HG03175 (cell line): ENCODE results near the gene LENG8.
"Not testable (repeated sequence)": the region's sequence is repeated elsewhere in the genome, so short reads cannot be mapped to it uniquely, and the experiment has no call there.

Source experiments
- ATAC-seq: cut with Tn5 transposase; IDR thresholded peaks from one replicate; pipeline ENCODE4 v1.9.1; 2021; ENCODE audit warnings: mild to moderate bottlenecking, moderate library complexity; ENCODE audit not compliant: unreplicated experiment

Gene LENG8

GRCh38 chr19:54478677-54479266 lies 29.8 kb downstream of the LENG8 start:
- no peak for ATAC-seq

- no peak for ATAC-seq
These were observed 31.1 kb downstream of the LENG8 start for GRCh38 chr19:54480051-54480450.

GRCh38 chr19:54481326-54481930 lies 32.4 kb downstream of the LENG8 start:
- no peak for ATAC-seq

GRCh38 chr19:54482889-54483288 lies 33.9 kb downstream of the LENG8 start:
- no peak for ATAC-seq

GRCh38 chr19:54484451-54484850 lies 35.5 kb downstream of the LENG8 start:
- ATAC-seq = no peak

- no peak for ATAC-seq
These were observed 36.9 kb downstream of the LENG8 start for GRCh38 chr19:54485851-54486250.

GRCh38 chr19:54489341-54489740 lies 40.3 kb downstream of the LENG8 start:
- ATAC-seq = no peak

GRCh38 chr19:54489766-54490165 lies 40.8 kb downstream of the LENG8 start:
- no peak for ATAC-seq

- no peak for ATAC-seq
These were observed 43.6 kb downstream of the LENG8 start for GRCh38 chr19:54492568-54492967.

- ATAC-seq = not testable (repeated sequence)
These were observed 44.1 kb downstream of the LENG8 start for GRCh38 chr19:54493056-54493455.

- ATAC-seq = no peak
These were observed 45.1 kb downstream of the LENG8 start for GRCh38 chr19:54493967-54494585.

GRCh38 chr19:54495284-54495683 lies 46.3 kb downstream of the LENG8 start:
- ATAC-seq = not testable (repeated sequence)

GRCh38 chr19:54497747-54498450 lies 48.9 kb downstream of the LENG8 start:
- not testable (repeated sequence) for ATAC-seq

- not testable (repeated sequence) for ATAC-seq
These were observed 49.4 kb downstream of the LENG8 start for GRCh38 chr19:54498451-54498772.

GRCh38 chr19:54502518-54503048 lies 53.6 kb downstream of the LENG8 start, which contains the start of gene LAIR2:
Gene LAIR2, plus strand, starts transcription at chr19:54502831. Its CDS starts 88 bp downstream, at chr19:54502919.
- ATAC-seq = no peak

- ATAC-seq = not testable (repeated sequence)
These were observed 56.5 kb downstream of the LENG8 start for GRCh38 chr19:54505542-54505941.

GRCh38 chr19:54506079-54506478 lies 57.1 kb downstream of the LENG8 start:
- no peak for ATAC-seq

GRCh38 chr19:54507038-54507717 lies 58.2 kb downstream of the LENG8 start:
- ATAC-seq = not testable (repeated sequence)

GRCh38 chr19:54507824-54508223 lies 58.8 kb downstream of the LENG8 start:
- no peak for ATAC-seq

- ATAC-seq = not testable (repeated sequence)
These were observed 59.5 kb downstream of the LENG8 start for GRCh38 chr19:54508487-54508886.
